T-helper 1 cell treated with Interleukin-12 subunit alpha and Interleukin-12 subunit beta and Interleukin-4 antibody, amounts not matched to agents 30 μg/mL and 1 μg/mL, for 36 hours (primary cell): Measurements from ENCODE around the gene ZKSCAN3.
"Not testable (repeated sequence)": the region's sequence is repeated elsewhere in the genome, so short reads cannot be mapped to it uniquely, and the experiment has no call there.

Experiments used
- H3K27ac Mint-ChIP-seq: one replicate; pipeline ENCODE4 v1.8.0; 2021; ENCODE audit warnings: mild to moderate bottlenecking, mixed read lengths
- H3K27me3 Mint-ChIP-seq: one replicate; pipeline ENCODE4 v1.8.0; 2021; ENCODE audit warnings: low read depth, mixed read lengths
- H3K36me3 Mint-ChIP-seq: one replicate; pipeline ENCODE4 v1.8.0; 2021; ENCODE audit warnings: low read depth, mixed read lengths
- H3K4me1 Mint-ChIP-seq: one replicate; pipeline ENCODE4 v1.8.0; 2021; ENCODE audit warnings: low read depth, mixed read lengths
- H3K4me3 Mint-ChIP-seq: one replicate; pipeline ENCODE4 v1.8.0; 2021; ENCODE audit warnings: mild to moderate bottlenecking, moderate library complexity, mixed read lengths
- H3K9me3 Mint-ChIP-seq: one replicate; pipeline ENCODE4 v1.8.0; 2021; ENCODE audit warnings: mixed read lengths

ZKSCAN3 gene

DNA sequence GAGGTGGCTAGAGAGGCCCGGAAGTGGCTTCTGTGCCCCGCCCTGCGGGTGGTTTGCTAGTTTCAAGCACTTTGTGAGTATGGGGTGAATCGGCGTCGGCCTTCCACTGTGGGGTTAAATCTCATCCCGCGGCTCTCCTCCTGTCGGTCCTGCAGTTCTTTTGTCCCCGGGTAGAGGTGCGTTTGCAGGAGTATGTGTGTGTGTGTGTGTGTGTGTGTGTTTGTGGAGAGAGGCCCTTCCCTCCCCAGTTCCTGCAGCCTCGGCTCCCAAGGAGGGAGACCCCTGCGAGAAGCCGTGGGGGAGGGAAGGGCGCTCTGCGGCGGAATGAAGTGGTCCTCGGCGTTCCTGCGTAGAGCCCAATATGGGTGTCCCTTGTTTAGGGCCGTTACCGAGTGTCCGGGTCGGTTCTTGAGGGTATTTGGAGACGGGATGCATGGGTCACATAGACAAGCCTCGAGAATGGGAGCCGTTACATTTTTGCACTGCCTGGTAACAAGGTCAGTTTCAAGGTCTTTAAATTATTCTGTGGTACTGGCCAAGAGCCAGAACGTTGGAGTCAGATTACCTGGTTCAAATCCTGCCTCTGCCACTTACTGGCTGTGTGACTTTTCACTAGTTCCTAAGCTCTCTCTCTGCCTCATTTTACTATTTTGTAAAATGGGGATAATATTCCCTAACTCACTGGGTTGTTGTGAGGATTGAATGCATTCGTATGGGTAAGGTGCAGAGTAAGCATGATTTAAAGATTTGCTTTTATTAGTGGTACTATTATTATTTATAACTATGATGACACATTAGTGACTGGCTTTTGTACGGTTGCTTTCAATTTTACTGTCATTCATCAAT lies at the start of gene ZKSCAN3:
Gene ZKSCAN3, plus strand, starts transcription at position 56 of the 846 bp plus-strand sequence. CDS start 9,640 bp downstream, outside the sequence.
- Mint-ChIP-seq H3K4me3 (peak within 1 kb of the TSS; percentile 96), H3K9me3 (no peaks in the 10 kb centered on the region), H3K27me3 (peaks cover 27% of the 10 kb centered on the region), H3K27ac (peak within 1 kb of the TSS; percentile 92), H3K36me3 (peaks cover 10% of the 10 kb centered on the region), H3K4me1 (peaks cover 27% of the 10 kb centered on the region)

- no peak overlapping the region for H3K27ac Mint-ChIP-seq
- H3K36me3 Mint-ChIP-seq, result peaks cover 6% of the 10 kb centered on the region
- peaks cover 5% of the 10 kb centered on the region for H3K27me3 Mint-ChIP-seq
- H3K4me1 Mint-ChIP-seq, result peaks cover 3% of the 10 kb centered on the region
- H3K9me3 Mint-ChIP-seq, result peaks cover 10% of the 10 kb centered on the region
- H3K4me3 Mint-ChIP-seq, result no peak overlapping the region
These were observed 46.2 kb upstream of the ZKSCAN3 start for GRCh38 chr6:28303570-28303969.

DNA sequence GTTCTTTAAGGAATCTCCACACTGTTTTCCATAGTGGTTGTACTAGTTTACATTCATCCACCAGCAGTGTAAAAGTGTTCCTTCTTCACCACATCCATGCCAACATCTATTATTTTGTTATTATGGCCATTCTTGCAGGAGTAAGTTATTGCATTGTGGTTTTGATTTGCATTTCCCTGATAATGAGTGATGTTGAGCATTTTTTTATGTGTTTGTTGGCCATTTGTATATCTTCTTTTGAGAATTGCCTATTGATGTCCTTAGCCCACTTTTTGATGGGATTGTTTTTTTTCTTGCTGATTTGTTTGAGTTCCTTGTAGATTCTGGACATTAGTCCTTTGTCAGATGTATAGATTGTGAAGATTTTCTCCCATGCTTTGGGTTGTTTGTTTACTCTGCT lies 43.4 kb upstream of the ZKSCAN3 start:
- Mint-ChIP-seq H3K9me3 (peaks cover 10% of the 10 kb centered on the region), H3K27me3 (peaks cover 11% of the 10 kb centered on the region)
- not testable (repeated sequence) for H3K4me1 Mint-ChIP-seq, H3K27ac Mint-ChIP-seq, H3K4me3 Mint-ChIP-seq, H3K36me3 Mint-ChIP-seq

DNA sequence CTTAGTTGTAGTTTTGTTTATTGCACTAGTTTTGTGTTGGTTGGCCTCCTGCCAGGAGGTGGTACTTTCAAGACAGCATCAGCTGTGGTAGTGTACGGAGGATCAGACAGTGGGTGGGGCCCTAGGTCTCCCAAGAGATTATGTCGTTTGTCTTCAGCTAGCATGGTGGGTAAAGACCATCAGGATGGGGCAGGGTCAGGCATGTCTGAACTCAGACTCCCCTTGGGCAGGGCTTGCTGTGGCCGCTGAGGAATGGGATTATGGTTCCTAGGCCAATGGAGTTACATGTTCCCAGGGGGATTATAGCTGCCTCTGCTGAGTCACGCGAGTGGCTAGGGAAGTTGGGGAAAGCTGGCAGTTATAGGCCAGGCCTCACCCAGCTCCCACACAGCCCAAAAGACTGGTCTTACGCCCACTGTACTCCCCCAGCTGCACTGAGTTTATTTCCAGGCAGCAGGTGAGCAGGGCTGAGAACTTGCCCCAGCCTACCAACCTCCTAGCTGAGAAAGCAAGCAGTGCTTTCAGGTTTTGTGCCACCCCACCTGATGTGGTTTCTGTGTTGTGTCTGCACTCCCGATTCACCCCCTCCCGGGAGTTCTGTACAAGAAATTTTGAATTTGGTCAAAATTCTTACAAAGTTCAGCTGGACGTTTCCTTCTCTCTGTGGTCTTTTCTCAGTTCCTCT lies 38.5 kb upstream of the ZKSCAN3 start:
- Mint-ChIP-seq H3K4me1 (no peaks in the 10 kb centered on the region), H3K27ac (no peak overlapping the region), H3K4me3 (no peak overlapping the region), H3K36me3 (no peaks in the 10 kb centered on the region), H3K27me3 (peaks cover 14% of the 10 kb centered on the region), H3K9me3 (peaks cover 10% of the 10 kb centered on the region)

DNA sequence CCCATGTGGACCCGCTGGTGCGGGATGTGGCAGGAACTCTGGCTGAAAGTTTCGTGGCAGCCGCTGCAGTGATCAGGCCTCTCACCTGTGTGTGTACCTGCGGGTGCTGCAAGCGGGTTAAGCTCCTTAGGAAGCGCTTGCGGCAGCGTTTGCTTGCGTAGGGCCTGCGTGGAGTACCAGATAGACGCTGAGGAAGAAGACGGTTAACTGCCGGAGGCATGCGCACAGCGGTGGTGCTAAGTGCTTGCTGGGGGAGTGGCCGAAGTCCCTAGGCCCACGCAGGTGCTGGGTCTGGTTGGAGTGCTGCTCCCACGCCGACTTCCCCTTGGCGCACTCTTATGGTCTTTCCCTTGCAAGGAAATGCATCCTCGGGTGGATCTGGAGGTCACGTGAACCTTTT lies 36.8 kb upstream of the ZKSCAN3 start:
- Mint-ChIP-seq H3K27ac (no peak overlapping the region), H3K4me3 (no peak overlapping the region), H3K36me3 (peaks cover 2% of the 10 kb centered on the region), H3K9me3 (no peaks in the 10 kb centered on the region), H3K4me1 (no peaks in the 10 kb centered on the region), H3K27me3 (peaks cover 11% of the 10 kb centered on the region)

- Mint-ChIP-seq H3K4me3 (no peak overlapping the region), H3K36me3 (peaks cover 2% of the 10 kb centered on the region), H3K9me3 (no peaks in the 10 kb centered on the region), H3K4me1 (no peaks in the 10 kb centered on the region), H3K27ac (no peak overlapping the region), H3K27me3 (peaks cover 3% of the 10 kb centered on the region)
These were observed 34.1 kb upstream of the ZKSCAN3 start for GRCh38 chr6:28315628-28316027.

- H3K4me1 Mint-ChIP-seq, H3K9me3 Mint-ChIP-seq, H3K27me3 Mint-ChIP-seq, H3K36me3 Mint-ChIP-seq, H3K4me3 Mint-ChIP-seq, H3K27ac Mint-ChIP-seq: not testable (repeated sequence)
These were observed 31.9 kb upstream of the ZKSCAN3 start for GRCh38 chr6:28317866-28318265.

GRCh38 chr6:28322661-28323060 lies 27.1 kb upstream of the ZKSCAN3 start:
- H3K9me3 Mint-ChIP-seq, result peaks cover 43% of the 10 kb centered on the region
- H3K27me3 Mint-ChIP-seq, result no peaks in the 10 kb centered on the region
- no peak overlapping the region for H3K27ac Mint-ChIP-seq
- peaks cover 6% of the 10 kb centered on the region for H3K36me3 Mint-ChIP-seq
- H3K4me3 Mint-ChIP-seq, result no peak overlapping the region
- H3K4me1 Mint-ChIP-seq, result no peaks in the 10 kb centered on the region

DNA sequence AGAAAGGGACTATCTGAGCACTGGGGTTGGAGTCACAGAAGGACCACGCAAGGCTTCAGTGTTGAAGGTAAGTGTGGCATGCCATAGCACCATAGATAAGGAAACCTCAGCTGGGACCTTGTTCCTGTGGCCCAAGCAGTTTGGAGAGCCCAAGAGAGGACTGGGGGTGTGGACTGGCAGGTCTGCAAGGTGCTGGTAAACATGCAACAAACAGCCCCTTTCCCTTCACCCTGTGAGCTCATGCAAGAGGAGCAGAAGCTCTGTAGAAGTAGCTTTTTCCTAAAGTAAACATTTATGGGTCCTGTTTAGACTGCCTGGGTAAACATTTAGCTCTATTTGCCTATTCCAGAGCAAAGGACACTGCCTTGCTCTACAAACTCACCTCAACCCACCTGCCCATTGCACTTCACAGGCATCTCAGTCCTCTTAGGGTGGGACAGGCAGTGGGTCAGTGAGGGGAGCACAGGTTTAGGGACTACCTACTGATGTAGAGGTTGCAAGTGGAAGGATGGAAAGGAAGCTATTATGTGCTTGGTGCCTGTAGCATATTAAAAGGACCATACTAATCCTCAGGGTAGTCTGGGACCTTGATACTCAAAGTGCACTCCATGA lies 25.8 kb upstream of the ZKSCAN3 start:
- Mint-ChIP-seq H3K4me1 (no peaks in the 10 kb centered on the region), H3K27me3 (no peaks in the 10 kb centered on the region), H3K4me3 (no peak overlapping the region), H3K36me3 (peaks cover 6% of the 10 kb centered on the region), H3K27ac (no peak overlapping the region), H3K9me3 (peaks cover 49% of the 10 kb centered on the region)

DNA sequence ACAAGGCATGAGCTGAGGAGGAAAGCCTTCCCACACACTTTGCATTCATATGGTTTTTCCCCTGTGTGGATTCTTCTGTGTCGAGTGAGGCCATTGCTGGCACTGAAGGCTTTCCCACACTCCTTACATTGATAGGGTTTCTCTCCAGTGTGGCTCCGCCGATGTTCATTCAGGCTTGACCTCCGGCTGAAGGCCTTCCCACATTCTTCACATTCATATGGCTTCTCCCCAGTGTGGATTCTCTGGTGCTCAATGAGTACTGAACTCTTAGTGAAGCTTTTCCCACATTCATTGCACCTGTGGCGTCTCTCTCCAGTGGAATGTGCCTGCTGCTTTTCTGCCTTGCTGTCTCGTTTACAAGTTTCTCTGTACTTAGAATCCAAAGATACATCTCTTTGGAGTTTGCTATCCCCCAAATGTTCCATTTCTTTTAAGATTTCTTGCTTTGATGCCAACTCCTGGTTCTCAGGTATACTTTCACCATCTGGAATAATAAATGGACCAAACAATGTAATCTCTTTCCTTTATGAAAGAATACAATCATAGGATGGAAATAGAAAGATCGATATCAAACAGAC lies 23.3 kb upstream of the ZKSCAN3 start:
- Mint-ChIP-seq H3K4me1 (no peaks in the 10 kb centered on the region), H3K4me3 (no peak overlapping the region), H3K27ac (no peak overlapping the region), H3K27me3 (no peaks in the 10 kb centered on the region), H3K9me3 (peaks cover 49% of the 10 kb centered on the region), H3K36me3 (peaks cover 6% of the 10 kb centered on the region)

DNA sequence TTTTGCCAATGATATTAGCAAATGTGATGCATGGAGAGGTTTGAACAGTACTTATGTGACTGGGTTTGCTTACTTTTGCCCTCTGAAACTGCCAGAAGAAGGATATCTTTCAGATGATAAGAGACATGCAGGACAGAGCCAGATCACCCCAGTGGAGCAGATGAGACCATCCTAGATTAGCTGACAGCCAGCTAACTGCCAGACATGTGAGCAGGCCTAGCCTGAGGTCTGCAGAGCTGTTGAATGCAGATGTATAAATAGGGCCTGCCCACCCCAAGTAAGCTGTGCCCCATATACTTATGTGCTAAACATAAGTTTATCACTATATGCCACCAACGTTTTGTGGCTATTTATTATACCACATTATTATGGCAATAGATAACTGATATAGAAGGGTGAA lies 19.7 kb upstream of the ZKSCAN3 start:
- Mint-ChIP-seq H3K4me3 (no peak overlapping the region), H3K9me3 (peaks cover 40% of the 10 kb centered on the region), H3K27ac (no peak overlapping the region), H3K4me1 (peaks cover 3% of the 10 kb centered on the region), H3K36me3 (peaks cover 6% of the 10 kb centered on the region), H3K27me3 (peaks cover 9% of the 10 kb centered on the region)

- Mint-ChIP-seq H3K36me3 (no peaks in the 10 kb centered on the region), H3K27me3 (peaks cover 9% of the 10 kb centered on the region), H3K9me3 (peaks cover 15% of the 10 kb centered on the region), H3K27ac (no peak overlapping the region), H3K4me1 (peaks cover 3% of the 10 kb centered on the region), H3K4me3 (no peak overlapping the region)
These were observed 16.7 kb upstream of the ZKSCAN3 start for GRCh38 chr6:28333047-28333446.

DNA sequence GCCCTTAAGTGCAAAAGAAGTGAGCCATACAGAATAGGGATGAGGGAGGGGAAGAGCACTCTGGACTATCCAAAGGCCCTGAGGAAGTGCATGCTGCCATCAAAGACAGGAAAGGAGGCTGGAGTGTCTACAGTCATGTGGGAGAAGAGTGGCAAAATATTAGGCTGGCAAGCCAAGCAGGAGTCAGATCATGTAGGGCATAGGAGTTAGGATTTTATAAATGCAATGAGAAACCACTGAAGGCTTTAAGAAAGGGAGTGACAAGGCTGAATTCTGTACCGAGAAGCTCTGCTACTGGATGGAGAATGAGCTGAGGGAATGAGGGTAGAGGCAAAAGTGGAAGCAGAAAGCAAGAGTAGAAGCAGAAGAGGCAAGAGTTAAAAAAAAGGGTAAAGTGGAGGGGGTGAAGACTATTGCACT lies 16.1 kb upstream of the ZKSCAN3 start:
- Mint-ChIP-seq H3K27ac (no peak overlapping the region), H3K4me3 (no peak overlapping the region), H3K4me1 (peaks cover 3% of the 10 kb centered on the region), H3K27me3 (peaks cover 9% of the 10 kb centered on the region), H3K36me3 (no peaks in the 10 kb centered on the region), H3K9me3 (peaks cover 15% of the 10 kb centered on the region)

DNA sequence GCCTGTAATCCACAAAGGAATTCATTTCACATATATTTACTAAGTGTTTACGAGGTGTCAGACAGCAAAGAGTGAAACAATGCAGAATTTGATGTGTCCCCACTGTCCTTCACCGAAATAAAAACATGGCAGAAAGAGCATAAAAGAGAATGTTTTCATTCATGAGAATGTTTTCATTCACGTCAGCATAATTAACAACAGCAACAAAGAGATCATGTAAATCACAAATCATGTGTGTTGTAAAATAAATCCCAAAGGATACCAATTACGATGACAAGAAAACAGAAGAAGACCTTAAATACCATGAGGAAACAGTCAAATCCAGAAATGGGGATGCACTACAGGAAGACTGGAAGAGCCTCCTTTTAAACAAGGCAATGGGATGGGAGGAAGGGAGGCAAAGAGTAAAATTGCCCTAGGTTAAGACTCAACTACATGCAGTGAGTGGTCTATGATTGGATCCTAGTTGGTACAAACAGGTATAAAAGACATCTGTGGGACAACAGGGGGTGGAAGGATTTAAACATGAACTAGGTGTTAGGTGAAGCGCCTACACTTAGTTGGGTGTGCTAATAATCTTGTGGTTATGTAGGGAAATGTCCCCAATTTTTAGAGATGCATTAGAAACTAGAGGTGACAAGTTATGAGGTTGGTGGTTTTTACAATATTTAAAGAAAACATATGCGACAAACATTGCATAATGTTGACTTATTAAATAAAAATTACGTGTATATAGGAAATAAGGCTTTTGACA lies 15.3 kb upstream of the ZKSCAN3 start:
- Mint-ChIP-seq H3K36me3 (no peaks in the 10 kb centered on the region), H3K9me3 (peaks cover 11% of the 10 kb centered on the region), H3K27ac (no peak overlapping the region), H3K4me3 (peak overlapping the region; percentile 47), H3K27me3 (peaks cover 9% of the 10 kb centered on the region), H3K4me1 (peaks cover 3% of the 10 kb centered on the region)
